ENCODE data around the gene ANTKMT. TPM values are rescaled to one million over a fixed set of nuclear protein-coding genes. Genes with fewer than 3 reads are reported as not detected.
"Not testable (repeated sequence)": the region's sequence is repeated elsewhere in the genome, so short reads cannot be mapped to it uniquely, and the experiment has no call there.

The ANTKMT gene
- total RNA-seq, 1 donor: 5.8 TPM

GRCh38 chr16:746637-747036 is 25.7 kb downstream of the ANTKMT start:
- no peaks in the 10 kb centered on the region for H3K4me1 ChIP-seq (ENCODE audit: insufficient read depth, low read length)

GRCh38 chr16:747978-748746 is 27.2 kb downstream of the ANTKMT start:
- Histone ChIP-seq H3K4me1 (ENCODE audit: insufficient read depth, low read length) (no peaks in the 10 kb centered on the region), H3K9me3 (ENCODE audit: low read depth, low read length) (no peaks in the 10 kb centered on the region), H3K4me3 (ENCODE audit: low read length) (no peak overlapping the region), H3K27me3 (ENCODE audit: insufficient read depth, low read length) (no peaks in the 10 kb centered on the region)

More at GRCh38 chr16:746637-747036, 25.7 kb downstream of the ANTKMT start:
- Histone ChIP-seq H3K4me3 (ENCODE audit: low read length) (no peak overlapping the region), H3K27me3 (ENCODE audit: insufficient read depth, low read length) (no peaks in the 10 kb centered on the region), H3K9me3 (ENCODE audit: low read depth, low read length) (no peaks in the 10 kb centered on the region)

- Histone ChIP-seq H3K4me3 (ENCODE audit: low read length) (no peak overlapping the region), H3K4me1 (ENCODE audit: insufficient read depth, low read length) (peaks cover 2% of the 10 kb centered on the region), H3K27me3 (ENCODE audit: insufficient read depth, low read length) (no peaks in the 10 kb centered on the region), H3K9me3 (ENCODE audit: low read depth, low read length) (no peaks in the 10 kb centered on the region)
Observed at GRCh38 chr16:749010-749409, 28.1 kb downstream of the ANTKMT start.

- Histone ChIP-seq H3K4me3 (ENCODE audit: low read length) (no peak overlapping the region), H3K4me1 (ENCODE audit: insufficient read depth, low read length) (peaks cover 17% of the 10 kb centered on the region)
Observed at GRCh38 chr16:750485-750884, 29.5 kb downstream of the ANTKMT start.

GRCh38 chr16:751152-752006 is 30.4 kb downstream of the ANTKMT start:
- peaks cover 19% of the 10 kb centered on the region for H3K4me1 ChIP-seq (ENCODE audit: insufficient read depth, low read length)
- no peaks in the 10 kb centered on the region for H3K27me3 ChIP-seq (ENCODE audit: insufficient read depth, low read length)
- H3K4me3 ChIP-seq (ENCODE audit: low read length): no peak overlapping the region
- H3K9me3 ChIP-seq (ENCODE audit: low read depth, low read length): no peaks in the 10 kb centered on the region

More at GRCh38 chr16:750485-750884, 29.5 kb downstream of the ANTKMT start:
- Histone ChIP-seq H3K9me3 (ENCODE audit: low read depth, low read length) (no peaks in the 10 kb centered on the region), H3K27me3 (ENCODE audit: insufficient read depth, low read length) (no peaks in the 10 kb centered on the region)

- no peak overlapping the region for H3K4me3 ChIP-seq (ENCODE audit: low read length)
- peaks cover 22% of the 10 kb centered on the region for H3K4me1 ChIP-seq (ENCODE audit: insufficient read depth, low read length)
- H3K9me3 ChIP-seq (ENCODE audit: low read depth, low read length): no peaks in the 10 kb centered on the region
Observed at GRCh38 chr16:752007-752312, 31.0 kb downstream of the ANTKMT start.

GRCh38 chr16:754121-754607 is 33.2 kb downstream of the ANTKMT start:
- H3K27me3 ChIP-seq (ENCODE audit: insufficient read depth, low read length); H3K9me3 ChIP-seq (ENCODE audit: low read depth, low read length); H3K4me3 ChIP-seq (ENCODE audit: low read length): not testable (repeated sequence)
- peaks cover 30% of the 10 kb centered on the region for H3K4me1 ChIP-seq (ENCODE audit: insufficient read depth, low read length)

More at GRCh38 chr16:752007-752312, 31.0 kb downstream of the ANTKMT start:
- no peaks in the 10 kb centered on the region for H3K27me3 ChIP-seq (ENCODE audit: insufficient read depth, low read length)

GRCh38 chr16:754656-755055 is 33.7 kb downstream of the ANTKMT start:
- Histone ChIP-seq H3K4me1 (ENCODE audit: insufficient read depth, low read length) (peaks cover 30% of the 10 kb centered on the region), H3K27me3 (ENCODE audit: insufficient read depth, low read length) (no peaks in the 10 kb centered on the region), H3K4me3 (ENCODE audit: low read length) (no peak overlapping the region), H3K9me3 (ENCODE audit: low read depth, low read length) (no peaks in the 10 kb centered on the region)

- Histone ChIP-seq H3K27me3 (ENCODE audit: insufficient read depth, low read length) (no peaks in the 10 kb centered on the region), H3K4me1 (ENCODE audit: insufficient read depth, low read length) (peaks cover 30% of the 10 kb centered on the region), H3K9me3 (ENCODE audit: low read depth, low read length) (no peaks in the 10 kb centered on the region), H3K4me3 (ENCODE audit: low read length) (no peak overlapping the region)
Observed at GRCh38 chr16:756428-756827, 35.5 kb downstream of the ANTKMT start.

- Histone ChIP-seq H3K9me3 (ENCODE audit: low read depth, low read length) (no peaks in the 10 kb centered on the region), H3K27me3 (ENCODE audit: insufficient read depth, low read length) (no peaks in the 10 kb centered on the region), H3K4me3 (ENCODE audit: low read length) (no peak overlapping the region), H3K4me1 (ENCODE audit: insufficient read depth, low read length) (peaks cover 25% of the 10 kb centered on the region)
Observed at GRCh38 chr16:759110-759910, 38.4 kb downstream of the ANTKMT start.

DNA sequence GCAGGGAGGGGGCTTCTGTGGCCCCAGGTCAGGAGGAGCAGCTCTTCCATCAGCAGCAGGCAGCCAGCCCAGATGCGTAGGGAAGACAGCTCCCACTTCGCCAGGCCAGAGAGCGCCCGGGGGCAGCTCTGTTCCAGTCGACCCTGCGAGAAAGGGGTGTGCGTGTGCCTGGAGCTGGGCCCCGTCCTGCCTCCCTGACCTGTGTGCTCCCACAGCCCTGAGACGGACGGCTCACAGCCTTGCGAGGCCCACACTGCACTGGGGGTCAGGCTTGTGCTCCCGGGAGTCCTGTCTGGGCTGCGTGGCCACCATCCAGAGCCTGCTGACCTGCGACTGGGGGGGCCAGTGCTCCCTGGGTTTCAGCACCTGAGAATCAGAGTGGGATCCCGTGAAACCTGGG is 39.1 kb downstream of the ANTKMT start:
- no peaks in the 10 kb centered on the region for H3K9me3 ChIP-seq (ENCODE audit: low read depth, low read length)
- no peaks in the 10 kb centered on the region for H3K27me3 ChIP-seq (ENCODE audit: insufficient read depth, low read length)
- H3K4me1 ChIP-seq (ENCODE audit: insufficient read depth, low read length): peaks cover 18% of the 10 kb centered on the region
- no peak overlapping the region for H3K4me3 ChIP-seq (ENCODE audit: low read length)

DNA sequence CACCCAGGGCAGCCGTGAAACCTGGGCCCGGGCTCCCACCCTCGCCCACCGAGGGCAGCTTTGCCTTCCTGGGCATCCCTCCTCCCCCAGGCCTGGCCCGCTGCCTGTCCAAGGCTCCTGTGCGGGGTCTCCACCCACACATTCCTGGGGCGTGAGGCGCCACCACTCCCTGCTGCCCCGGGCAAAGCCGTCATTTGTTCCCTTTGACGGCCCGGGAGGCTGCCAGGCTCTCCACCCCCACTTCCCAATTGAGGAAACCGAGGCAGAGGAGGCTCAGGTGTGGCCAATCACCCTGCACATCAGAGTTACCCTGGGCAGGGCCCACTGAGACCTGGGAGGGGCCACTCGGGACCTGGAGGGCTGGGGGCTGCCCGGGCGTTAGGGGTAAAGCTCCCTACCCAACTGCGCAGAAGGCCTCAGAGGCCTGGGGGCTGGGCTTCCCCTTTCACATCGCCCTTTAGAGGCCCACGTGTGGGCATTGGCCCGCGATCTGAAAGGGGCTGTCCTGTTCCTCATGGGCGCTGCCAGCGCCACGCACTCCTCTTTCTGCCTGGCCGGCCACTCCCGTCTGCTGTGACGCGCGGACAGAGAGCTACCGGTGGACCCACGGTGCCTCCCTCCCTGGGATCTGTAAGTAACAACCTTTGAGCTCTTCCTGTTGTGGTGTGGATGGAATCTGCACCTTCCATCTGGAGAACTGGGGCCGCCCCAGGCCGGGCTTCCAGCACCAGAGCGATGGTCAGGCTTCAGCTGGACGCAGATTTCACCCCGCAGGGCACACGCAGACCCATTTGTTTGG is 39.8 kb downstream of the ANTKMT start, which contains the start of gene MSLN:
TSS of gene MSLN (plus strand) at position 190 of the 799 bp plus-strand sequence. CDS start 1,947 bp downstream, outside the sequence.
- Histone ChIP-seq H3K9me3 (ENCODE audit: low read depth, low read length) (no peaks in the 10 kb centered on the region), H3K27me3 (ENCODE audit: insufficient read depth, low read length) (no peaks in the 10 kb centered on the region), H3K4me3 (ENCODE audit: low read length) (no peak within 1 kb of the TSS), H3K4me1 (ENCODE audit: insufficient read depth, low read length) (peaks cover 11% of the 10 kb centered on the region)

GRCh38 chr16:761625-762513 is 40.9 kb downstream of the ANTKMT start:
- Histone ChIP-seq H3K4me1 (ENCODE audit: insufficient read depth, low read length) (peaks cover 8% of the 10 kb centered on the region), H3K4me3 (ENCODE audit: low read length) (no peak overlapping the region), H3K9me3 (ENCODE audit: low read depth, low read length) (no peaks in the 10 kb centered on the region), H3K27me3 (ENCODE audit: insufficient read depth, low read length) (no peaks in the 10 kb centered on the region)

All from mononuclear cell (primary cell).